ENCODE measurements around the gene BCO2.
"Not testable (repeated sequence)": the region's sequence is repeated elsewhere in the genome, so short reads cannot be mapped to it uniquely, and the experiment has no call there.

Gene BCO2

GRCh38 chr11:112167145-112167544 lies 8.2 kb upstream of the BCO2 start, which contains the start of gene TEX12:
Gene TEX12 (plus strand): TSS chr11:112167372. CDS start chr11:112169269, 1,897 bp downstream.
- no peak for DNase-seq

- no peak for DNase-seq
These were observed 2.8 kb upstream of the BCO2 start for GRCh38 chr11:112172362-112172994.

GRCh38 chr11:112173152-112173551 lies 2.2 kb upstream of the BCO2 start:
- DNase-seq: no peak

GRCh38 chr11:112175599-112175952 lies 264 bp downstream of the BCO2 start:
- no peak for DNase-seq

- DNase-seq: no peak
These were observed 765 bp downstream of the BCO2 start for GRCh38 chr11:112176077-112176476.

- DNase-seq: no peak
These were observed 2.3 kb downstream of the BCO2 start for GRCh38 chr11:112177589-112177988.

GRCh38 chr11:112178428-112178827 lies 3.1 kb downstream of the BCO2 start:
- no peak for DNase-seq

- no peak for DNase-seq
These were observed 3.6 kb downstream of the BCO2 start for GRCh38 chr11:112178936-112179335.

GRCh38 chr11:112179601-112180000 lies 4.3 kb downstream of the BCO2 start:
- no peak for DNase-seq

GRCh38 chr11:112182867-112183266 lies 7.6 kb downstream of the BCO2 start:
- DNase-seq: no peak

GRCh38 chr11:112185883-112186282 lies 10.6 kb downstream of the BCO2 start:
- DNase-seq: no peak

GRCh38 chr11:112186304-112186703 lies 11.0 kb downstream of the BCO2 start:
- no peak for DNase-seq

- not testable (repeated sequence) for DNase-seq
These were observed 19.8 kb downstream of the BCO2 start for GRCh38 chr11:112195113-112195512.

- no peak for DNase-seq
These were observed 20.6 kb downstream of the BCO2 start for GRCh38 chr11:112195951-112196351.

- no peak for DNase-seq
These were observed 21.3 kb downstream of the BCO2 start for GRCh38 chr11:112196519-112197087.

GRCh38 chr11:112199101-112199500 lies 23.8 kb downstream of the BCO2 start:
- not testable (repeated sequence) for DNase-seq

GRCh38 chr11:112200252-112200651 lies 24.9 kb downstream of the BCO2 start:
- DNase-seq: no peak

GRCh38 chr11:112206071-112206470 lies 30.8 kb downstream of the BCO2 start:
- no peak for DNase-seq

- DNase-seq: no peak
These were observed 35.6 kb downstream of the BCO2 start for GRCh38 chr11:112210890-112211289.

GRCh38 chr11:112211536-112211935 lies 36.2 kb downstream of the BCO2 start:
- no peak for DNase-seq

- DNase-seq: no peak
These were observed 37.0 kb downstream of the BCO2 start for GRCh38 chr11:112212290-112212689.

- no peak for DNase-seq
These were observed 37.4 kb downstream of the BCO2 start for GRCh38 chr11:112212710-112213109.

GRCh38 chr11:112213753-112214152 lies 38.4 kb downstream of the BCO2 start:
- DNase-seq: no peak

GRCh38 chr11:112215621-112216020 lies 40.3 kb downstream of the BCO2 start:
- no peak for DNase-seq

- DNase-seq: no peak
These were observed 41.3 kb downstream of the BCO2 start for GRCh38 chr11:112216561-112217105.
